ENCODE data around the gene PHKG1.

GRCh38 chr7:56051339-56052191 is 41.2 kb downstream of the PHKG1 start, which contains the start of the genes CCT6A and PSPH:
- TF ChIP-seq POLR2AphosphoS5 (IDR thresholded peaks at IDR 0.05; ENCODE audit: low read depth) = peak; percentile 90
- no peak for TF ChIP-seq CTCF (IDR thresholded peaks at IDR 0.05; ENCODE audit: insufficient read depth, low read length)
- TF ChIP-seq, protein P1, sequence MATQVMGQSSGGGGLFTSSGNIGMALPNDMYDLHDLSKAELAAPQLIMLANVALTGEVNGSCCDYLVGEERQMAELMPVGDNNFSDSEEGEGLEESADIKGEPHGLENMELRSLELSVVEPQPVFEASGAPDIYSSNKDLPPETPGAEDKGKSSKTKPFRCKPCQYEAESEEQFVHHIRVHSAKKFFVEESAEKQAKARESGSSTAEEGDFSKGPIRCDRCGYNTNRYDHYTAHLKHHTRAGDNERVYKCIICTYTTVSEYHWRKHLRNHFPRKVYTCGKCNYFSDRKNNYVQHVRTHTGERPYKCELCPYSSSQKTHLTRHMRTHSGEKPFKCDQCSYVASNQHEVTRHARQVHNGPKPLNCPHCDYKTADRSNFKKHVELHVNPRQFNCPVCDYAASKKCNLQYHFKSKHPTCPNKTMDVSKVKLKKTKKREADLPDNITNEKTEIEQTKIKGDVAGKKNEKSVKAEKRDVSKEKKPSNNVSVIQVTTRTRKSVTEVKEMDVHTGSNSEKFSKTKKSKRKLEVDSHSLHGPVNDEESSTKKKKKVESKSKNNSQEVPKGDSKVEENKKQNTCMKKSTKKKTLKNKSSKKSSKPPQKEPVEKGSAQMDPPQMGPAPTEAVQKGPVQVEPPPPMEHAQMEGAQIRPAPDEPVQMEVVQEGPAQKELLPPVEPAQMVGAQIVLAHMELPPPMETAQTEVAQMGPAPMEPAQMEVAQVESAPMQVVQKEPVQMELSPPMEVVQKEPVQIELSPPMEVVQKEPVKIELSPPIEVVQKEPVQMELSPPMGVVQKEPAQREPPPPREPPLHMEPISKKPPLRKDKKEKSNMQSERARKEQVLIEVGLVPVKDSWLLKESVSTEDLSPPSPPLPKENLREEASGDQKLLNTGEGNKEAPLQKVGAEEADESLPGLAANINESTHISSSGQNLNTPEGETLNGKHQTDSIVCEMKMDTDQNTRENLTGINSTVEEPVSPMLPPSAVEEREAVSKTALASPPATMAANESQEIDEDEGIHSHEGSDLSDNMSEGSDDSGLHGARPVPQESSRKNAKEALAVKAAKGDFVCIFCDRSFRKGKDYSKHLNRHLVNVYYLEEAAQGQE (IDR thresholded peaks at IDR 0.05; ENCODE audit: insufficient replicate concordance, low read depth) = peak; percentile 39
- no peak; the same call in 1 of the 2 replicates for TF ChIP-seq GABPA (IDR thresholded peaks at IDR 0.05; ENCODE audit: low read depth)
